H1 (cell line): Measurements from ENCODE around the gene POP7. TPM values are rescaled to one million over a fixed set of nuclear protein-coding genes. Genes with fewer than 3 reads are reported as not detected.

ENCODE experiments used
- CTCF ChIA-PET: fragments of 300-600 bp; sonication (Branson Sonifier 250); formaldehyde crosslinking; loops from one replicate; lab custom pipeline; 2021; ENCODE audit not compliant: partially characterized antibody; lab: Charles Lee
- POLR2A ChIA-PET: fragments of 300-600 bp; sonication (Branson Sonifier 250); formaldehyde crosslinking; loops from one replicate; lab custom pipeline; 2021; ENCODE audit warnings: inconsistent platforms; ENCODE audit not compliant: partially characterized antibody; lab: Charles Lee
- DNase-seq, 2 experiments: peaks; one replicate each; pipeline versions ENCODE4 v3.0.0 to v3.0.0-alpha.2; 2010 to 2022; ENCODE audit warnings: low spot score in 2 of 2, low read depth in 1 of 2, mixed read lengths in 1 of 2
- FAIRE-seq: peaks from 2 replicates; lab custom pipeline; 2011; peaks lifted over from hg19 to GRCh38; lab: Jason Lieb, UNC
- H2AFZ ChIP-seq: 2 replicates; pipeline ENCODE4 v1.8.1; 2012; ENCODE audit warnings: low read length, inconsistent platforms
- H2AK5ac ChIP-seq: 2 replicates; pipeline ENCODE4 v1.6.1; 2013; ENCODE audit warnings: low read depth, low read length
- H2BK120ac ChIP-seq: replicated peaks from 2 replicates; pipeline ENCODE3; 2013; ENCODE audit warnings: low read depth, low read length, inconsistent platforms
- H2BK12ac ChIP-seq: 2 replicates; pipeline ENCODE4 v1.6.1; 2013; ENCODE audit warnings: low read depth, low read length
- H2BK15ac ChIP-seq: 2 replicates; pipeline ENCODE4 v1.6.1; 2013; ENCODE audit warnings: low read length
- H2BK20ac ChIP-seq: 2 replicates; pipeline ENCODE4 v1.6.1; 2013; ENCODE audit warnings: low read length
- H2BK5ac ChIP-seq: 2 replicates; pipeline ENCODE4 v1.6.1; 2013; ENCODE audit warnings: low read depth, low read length
- H3K14ac ChIP-seq: 2 replicates; pipeline ENCODE4 v1.6.1; 2013; ENCODE audit warnings: inconsistent platforms; ENCODE audit not compliant: insufficient read length
- H3K18ac ChIP-seq: 2 replicates; pipeline ENCODE4 v1.6.1; 2013; ENCODE audit warnings: low read length; ENCODE audit errors: extremely low read depth
- H3K23ac ChIP-seq: 2 replicates; pipeline ENCODE4 v1.6.1; 2013; ENCODE audit warnings: inconsistent platforms; ENCODE audit not compliant: insufficient read length
- H3K23me2 ChIP-seq: 2 replicates; pipeline ENCODE4 v1.6.1; 2013; ENCODE audit warnings: low read depth, low read length
- H3K27ac ChIP-seq: 2 replicates; pipeline ENCODE4 v1.6.1; 2011; ENCODE audit warnings: low read depth, low read length, inconsistent platforms
- H3K27me3 ChIP-seq, 4 experiments: replicated peaks in 1 of 4; 1 replicate in 1 of 4; 2 replicates in 3 of 4; pipeline versions ENCODE4 v1.6.1 to v1.8.1; 2011 to 2013; ENCODE audit warnings: low read length in 3 of 4, mild to moderate bottlenecking in 3 of 4, inconsistent platforms in 2 of 4, mixed read lengths in 2 of 4, moderate library complexity in 1 of 4; ENCODE audit not compliant: control insufficient read depth in 3 of 4, insufficient read depth in 3 of 4; ENCODE audit errors: extremely low read depth in 1 of 4
- H3K36me3 ChIP-seq, 4 experiments: 2 replicates each; pipeline versions ENCODE4 v1.6.1 to v1.8.1; 2011 to 2013; ENCODE audit warnings: mild to moderate bottlenecking in 4 of 4, low read length in 3 of 4, moderate library complexity in 2 of 4, control low read depth in 1 of 4, inconsistent platforms in 1 of 4; ENCODE audit not compliant: insufficient read depth in 4 of 4, control insufficient read depth in 2 of 4
- H3K4ac ChIP-seq: replicated peaks from 2 replicates; pipeline ENCODE3; 2013; ENCODE audit warnings: low read length, low read depth, mixed read lengths, inconsistent platforms; ENCODE audit not compliant: insufficient read length
- H3K4me1 ChIP-seq, 4 experiments: replicated peaks in 1 of 4; 1 replicate in 1 of 4; 2 replicates in 3 of 4; pipeline versions ENCODE4 v1.6.1 to v1.8.1; 2011 to 2013; ENCODE audit warnings: low read length in 3 of 4, inconsistent platforms in 2 of 4, mixed read lengths in 1 of 4; ENCODE audit not compliant: insufficient read depth in 4 of 4, control insufficient read depth in 3 of 4
- H3K4me2 ChIP-seq, 2 experiments: 2 replicates each; pipeline versions ENCODE4 v1.6.1 to v1.8.1; 2011 to 2013; ENCODE audit warnings: low read depth in 2 of 2, low read length in 2 of 2, control low read depth in 1 of 2, inconsistent platforms in 1 of 2, mild to moderate bottlenecking in 1 of 2; ENCODE audit not compliant: insufficient read depth in 1 of 2
- H3K4me3 ChIP-seq, 4 experiments: fragments of 200-600, 300-600 bp in 1 of 4; sonication (generic), shearing (Covaris generic), sonication (Bioruptor Twin) in 1 of 4; 2 replicates each; pipeline versions ENCODE4 v1.5.1 to v1.8.1; 2011 to 2016; ENCODE audit warnings: low read length in 4 of 4, low read depth in 3 of 4, control low read depth in 2 of 4, inconsistent platforms in 2 of 4, mild to moderate bottlenecking in 2 of 4, mixed read lengths in 1 of 4, moderate library complexity in 1 of 4; ENCODE audit not compliant: insufficient read depth in 2 of 4; ENCODE audit errors: extremely low read depth in 1 of 4
- H3K56ac ChIP-seq: replicated peaks from 2 replicates; pipeline ENCODE3; 2013; ENCODE audit warnings: low read depth, mild to moderate bottlenecking, mixed read lengths, low read length, inconsistent platforms; ENCODE audit not compliant: insufficient read length
- H3K79me1 ChIP-seq: 2 replicates; pipeline ENCODE4 v1.6.1; 2013; ENCODE audit warnings: low read depth, low read length, control low read depth
- H3K79me2 ChIP-seq, 2 experiments: 2 replicates each; pipeline versions ENCODE4 v1.6.1 to v1.8.1; 2012 to 2013; ENCODE audit warnings: low read length in 2 of 2, mild to moderate bottlenecking in 2 of 2, inconsistent platforms in 1 of 2; ENCODE audit not compliant: insufficient read depth in 2 of 2, control insufficient read depth in 1 of 2
- H3K9ac ChIP-seq, 4 experiments: replicated peaks in 1 of 4; 1 replicate in 1 of 4; 2 replicates in 3 of 4; pipeline versions ENCODE4 v1.6.1 to v1.8.1; 2011 to 2013; ENCODE audit warnings: low read depth in 3 of 4, low read length in 3 of 4, control low read depth in 2 of 4, mild to moderate bottlenecking in 2 of 4, moderate library complexity in 2 of 4, inconsistent platforms in 1 of 4; ENCODE audit errors: extremely low read depth in 1 of 4
- H3K9me3 ChIP-seq, 2 experiments: 2 replicates each; pipeline versions ENCODE4 v1.6.1 to v1.8.1; 2012 to 2013; ENCODE audit warnings: mild to moderate bottlenecking in 2 of 2, moderate library complexity in 2 of 2, control low read depth in 1 of 2, inconsistent platforms in 1 of 2, low read depth in 1 of 2, low read length in 1 of 2, mixed read lengths in 1 of 2; ENCODE audit not compliant: insufficient read depth in 2 of 2
- H4K20me1 ChIP-seq, 2 experiments: replicated peaks in 1 of 2; 2 replicates each; pipeline versions ENCODE3 to v1.8.1; 2011 to 2013; ENCODE audit warnings: inconsistent platforms in 2 of 2, low read length in 2 of 2, mild to moderate bottlenecking in 1 of 2; ENCODE audit not compliant: insufficient read depth in 2 of 2, control insufficient read depth in 1 of 2
- H4K5ac ChIP-seq: 2 replicates; pipeline ENCODE4 v1.6.1; 2013; ENCODE audit warnings: low read length, low read depth, mixed read lengths, inconsistent platforms; ENCODE audit not compliant: insufficient read length
- H4K8ac ChIP-seq: 2 replicates; pipeline ENCODE4 v1.8.0; 2013; ENCODE audit warnings: mild to moderate bottlenecking, moderate library complexity, low read length, inconsistent platforms; ENCODE audit not compliant: insufficient read depth; ENCODE audit errors: extremely low read depth
- H4K91ac ChIP-seq: replicated peaks from 2 replicates; pipeline ENCODE3; 2013; ENCODE audit warnings: low read length, mixed read lengths, inconsistent platforms; ENCODE audit not compliant: insufficient read length
- RAD21 ChIP-seq, 2 experiments: IDR thresholded peaks in 1 of 2; conservative IDR thresholded peaks in 1 of 2; 2 replicates each; pipeline ENCODE4 v1.6.1; 2011; ENCODE audit warnings: low read depth in 2 of 2, low read length in 2 of 2, improper control_type of control experiment in 1 of 2, inconsistent platforms in 1 of 2, mild to moderate bottlenecking in 1 of 2, moderate library complexity in 1 of 2
- RNF2 ChIP-seq: fragments of 200-900, 300-1000 bp; sonication (generic); IDR thresholded peaks from 2 replicates; pipeline ENCODE4 v1.7.1; 2016; ENCODE audit warnings: borderline replicate concordance, low read depth, mild to moderate bottlenecking, antibody characterized with exemption, low read length; ENCODE audit not compliant: poor library complexity, severe bottlenecking; ENCODE audit errors: missing control alignments
- WGBS, 2 experiments: shearing (Covaris generic) in 1 of 2; methylation state at CpG; one replicate each; pipeline versions ENCODE4 v1.1.6 to v1.1.7; 2013 to 2015; ENCODE audit warnings: low lambda C conversion rate in 2 of 2, mixed read lengths in 2 of 2, inconsistent platforms in 1 of 2, low coverage in 1 of 2, missing lambda C conversion rate in 1 of 2; ENCODE audit not compliant: insufficient replicate concordance in 2 of 2, insufficient coverage in 1 of 2, insufficient read length in 1 of 2; ENCODE audit errors: extremely low coverage in 1 of 2, missing lambda C conversion rate in 1 of 2; 5-methylcytosine and 5-hydroxymethylcytosine counted together
- polyA plus RNA-seq, 7 experiments: library from polyadenylated mRNA; depleted of rRNA in 3 of 7; stranded (reverse) in 5 of 7; unstranded in 2 of 7; fragments of >200 nt in 5 of 7; fragments of 200-250 nt in 2 of 7; gene quantifications; 1 replicate in 5 of 7; 2 replicates in 1 of 7; 4 replicates in 1 of 7; pipeline versions ENCODE4 v1.2.1 to v1.2.3, GENCODE V29; 2011 to 2013; ENCODE audit warnings: missing spikeins in 2 of 7, mixed read lengths in 2 of 7
- total RNA-seq: library from RNA; stranded (reverse); fragmentation: NEBNext Ultra II Directional; extraction: Animal tissue kit (Norgen Biotek cat#: 25700); gene quantifications from 2 replicates; pipeline ENCODE4 v1.2.1, GENCODE V29; 2021

Gene POP7
- total and polyA plus RNA-seq, 2 of the 8 experiments (the other 6 are each of a cell fraction or from before 2014, with no cell fraction given): 92.5 to 135 TPM

GRCh38 chr7:100671353-100672327, 34.3 kb upstream of the POP7 start:
- no peak overlapping the region for H2BK20ac ChIP-seq
- no peak overlapping the region for H2BK120ac ChIP-seq
- H2AK5ac ChIP-seq: no peak overlapping the region
- H3K14ac ChIP-seq: no peak overlapping the region
- WGBS, 2 experiments: 83% methylated on average over 17 of the region's 18 CpGs; no CpG with 5 or more reads in 1 of the 2 experiments
- DNase-seq: no peak
- no peak overlapping the region for H3K23ac ChIP-seq
- H3K9ac ChIP-seq: no peak overlapping the region
- H4K91ac ChIP-seq: no peak overlapping the region
- peaks cover 0 to 2% (median 0%) of the 10 kb centered on the region in 4 experiments; a peak in 2 of 8 replicates for H3K36me3 ChIP-seq
- peaks cover 4% of the 10 kb centered on the region in 2 experiments for H4K20me1 ChIP-seq
- CTCF ChIA-PET: interaction anchor here (0.6 to 2.2 kb wide), 9 partner anchors 10 to 269 kb away, joined by 3 to 7 read pairs (median 3); partner anchors contain the start of gene POP7
- no peak overlapping the region for H3K56ac ChIP-seq
- peaks cover 11% of the 10 kb centered on the region; the same call in 1 of the 2 replicates for H3K23me2 ChIP-seq
- TF ChIP-seq RNF2 (no peak), RAD21 (IDR thresholded peaks at IDR 0.05 in 1 of 2, conservative IDR thresholded peaks at IDR 0.05 in 1 of 2; ENCODE audit: low read depth in 2 of 2, low read length in 2 of 2) (no peak)
- TF ChIP-seq, all 59 proteins: peak for 0
- no peak overlapping the region for H3K18ac ChIP-seq
- H3K4ac ChIP-seq: no peak overlapping the region
- H2BK5ac ChIP-seq: no peak overlapping the region
- POLR2A ChIA-PET: interaction anchor here (0.6 to 1.2 kb wide), 2 partner anchors 10 to 41 kb away, joined by 3 to 4 read pairs; no protein-coding TSS in a partner anchor
- H3K4me3 ChIP-seq: no peak overlapping the region
- H3K4me2 ChIP-seq: no peak overlapping the region
- 0 out of 2 replicates have a peak, but pooled peaks cover 3% of the 10 kb centered on the region for H3K79me1 ChIP-seq
- H3K4me1 ChIP-seq: peaks cover 0 to 3% (median 0%) of the 10 kb centered on the region in 4 experiments; a peak in 2 of 7 replicates
- no peak overlapping the region for H2BK12ac ChIP-seq
- H2BK15ac ChIP-seq: no peak overlapping the region
- no peaks in the 10 kb centered on the region for H3K9me3 ChIP-seq
- no peak overlapping the region for H3K27ac ChIP-seq
- no peak for FAIRE-seq
- no peak overlapping the region for H2AFZ ChIP-seq
- H4K8ac ChIP-seq: no peak overlapping the region
- no peaks in the 10 kb centered on the region for H3K79me2 ChIP-seq
- peaks cover 0 to 8% (median 6%) of the 10 kb centered on the region in 4 experiments; a peak in 4 of 7 replicates for H3K27me3 ChIP-seq
- H4K5ac ChIP-seq: no peak overlapping the region
